Cardiac septum (tissue), 1 donor: ENCODE data around the gene BABAM2. TPM values are rescaled to one million over a fixed set of nuclear protein-coding genes. Genes with fewer than 3 reads are reported as not detected.

ENCODE experiments used
- DNase-seq: peaks from one replicate; pipeline ENCODE4 v3.0.0-alpha.2; 2020; ENCODE audit warnings: low spot score
- intact Hi-C: fragments of 100-400 bp; cut with DNase I; formaldehyde crosslinking; loops from one replicate; pipeline ENCODE4 v1.14.0; 2022
- total RNA-seq: library from RNA; stranded (reverse); fragmentation: NEBNext Ultra II Directional; extraction: Animal tissue kit (Norgen Biotek cat#: 25700); gene quantifications from one replicate; pipeline ENCODE4 v1.2.1, GENCODE V29; 2021
- donor health status: DM: no; HTN: no; CAD: no.

The BABAM2 gene
- total RNA-seq, 1 donor from 2014 or later = 63.4 TPM

GRCh38 chr2:28297531-28297930 lies 407.0 kb downstream of the BABAM2 start:
- no peak for DNase-seq
- intact Hi-C loops = no loop called here

GRCh38 chr2:28298406-28298805 lies 407.9 kb downstream of the BABAM2 start:
- no peak for DNase-seq
- intact Hi-C loops = no loop called here

- no peak for DNase-seq
- intact Hi-C loops = no loop called here
These were observed 410.2 kb downstream of the BABAM2 start for GRCh38 chr2:28300485-28301341.

GRCh38 chr2:28305202-28305601 lies 414.7 kb downstream of the BABAM2 start:
- DNase-seq = no peak
- intact Hi-C loops = no loop called here

GRCh38 chr2:28310107-28310506 lies 419.6 kb downstream of the BABAM2 start:
- intact Hi-C loops = no loop called here

GRCh38 chr2:28311660-28312249 lies 421.2 kb downstream of the BABAM2 start:
- intact Hi-C loops = no loop called here
- no peak for DNase-seq

More at GRCh38 chr2:28310107-28310506, 419.6 kb downstream of the BABAM2 start:
- DNase-seq = no peak

- intact Hi-C loops = no loop called here
- no peak for DNase-seq
These were observed 422.0 kb downstream of the BABAM2 start for GRCh38 chr2:28312307-28313219.

GRCh38 chr2:28313220-28313784 lies 422.8 kb downstream of the BABAM2 start:
- intact Hi-C loops = no loop called here
- no peak for DNase-seq

GRCh38 chr2:28314968-28315367 lies 424.4 kb downstream of the BABAM2 start:
- no peak for DNase-seq
- intact Hi-C loops = no loop called here

GRCh38 chr2:28316546-28317335 lies 426.2 kb downstream of the BABAM2 start:
- intact Hi-C loops = no loop called here
- no peak for DNase-seq

GRCh38 chr2:28317390-28317789 lies 426.9 kb downstream of the BABAM2 start:
- intact Hi-C loops = no loop called here
- DNase-seq = no peak

- intact Hi-C loops = no loop called here
These were observed 427.5 kb downstream of the BABAM2 start for GRCh38 chr2:28318023-28318422.

GRCh38 chr2:28318462-28319117 lies 428.1 kb downstream of the BABAM2 start:
- no peak for DNase-seq
- intact Hi-C loops = no loop called here

More at GRCh38 chr2:28318023-28318422, 427.5 kb downstream of the BABAM2 start:
- no peak for DNase-seq

- intact Hi-C loops = no loop called here
- no peak for DNase-seq
These were observed 428.8 kb downstream of the BABAM2 start for GRCh38 chr2:28319118-28320008.

- intact Hi-C loops = no loop called here
These were observed 429.5 kb downstream of the BABAM2 start for GRCh38 chr2:28320009-28320365.

GRCh38 chr2:28320371-28320770 lies 429.8 kb downstream of the BABAM2 start:
- no peak for DNase-seq
- intact Hi-C loops = no loop called here

More at GRCh38 chr2:28320009-28320365, 429.5 kb downstream of the BABAM2 start:
- DNase-seq = no peak

- intact Hi-C loops = no loop called here
- DNase-seq = no peak
These were observed 430.9 kb downstream of the BABAM2 start for GRCh38 chr2:28321426-28321825.

- intact Hi-C loops = no loop called here
- no peak for DNase-seq
These were observed 431.5 kb downstream of the BABAM2 start for GRCh38 chr2:28322051-28322450.
